Suprapubic skin (tissue), 3 donors: ENCODE results near the gene NTSR1.

Source experiments
- CTCF ChIP-seq, 2 donors: fragments of 200-600 bp in 1 of 2; fragments of 450-650 bp in 1 of 2; sonication (generic) in 1 of 2; IDR thresholded peaks; one replicate each; pipeline ENCODE4 v1.5.1; 2016 to 2019; ENCODE audit warnings: antibody characterized with exemption in 2 of 2, mild to moderate bottlenecking in 1 of 2, moderate library complexity in 1 of 2
- EP300 ChIP-seq: sonication (generic); formaldehyde crosslinking; IDR thresholded peaks from one replicate; pipeline ENCODE4 v1.6.1; 2017; ENCODE audit warnings: antibody characterized with exemption

GRCh38 chr20:62753626-62754025, 45.0 kb downstream of the NTSR1 start:
- TF ChIP-seq EP300 (no peak), CTCF (IDR thresholded peaks at IDR 0.05) (no peak)
